NOMO-1 treated with dmso at 0.1 percent for 144 hours (cell line): ENCODE results near the gene GRIA3.
"Not testable (repeated sequence)": the region's sequence is repeated elsewhere in the genome, so short reads cannot be mapped to it uniquely, and the experiment has no call there.

Experiments
- DNase-seq: peaks from one replicate; lab custom pipeline; 2025; ENCODE audit not compliant: unreplicated experiment; lab: John Stamatoyannopoulos, UW

The GRIA3 gene

DNA sequence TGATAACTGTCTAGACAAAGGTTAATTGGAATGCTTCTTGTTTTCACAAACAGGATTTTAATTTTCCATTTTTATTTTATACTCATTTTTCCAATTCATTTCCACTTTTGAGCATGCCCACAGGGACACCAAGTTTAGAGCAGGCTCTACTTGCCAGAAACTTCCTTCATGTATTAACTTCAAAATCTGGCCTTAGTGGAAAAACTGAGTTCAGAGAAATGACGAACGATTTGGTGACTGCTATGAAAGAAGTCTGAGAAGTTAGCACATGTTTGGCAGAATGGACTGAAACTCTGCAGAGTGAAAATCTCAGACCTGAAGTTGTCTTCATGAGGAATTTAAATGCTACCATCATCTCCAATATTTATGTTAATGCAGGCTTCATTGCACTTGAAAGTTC is 334.7 kb downstream of the GRIA3 start:
- no peak for DNase-seq

- DNase-seq, result no peak
Observed at GRCh38 chrX:123525123-123525725, 341.1 kb downstream of the GRIA3 start.

DNA sequence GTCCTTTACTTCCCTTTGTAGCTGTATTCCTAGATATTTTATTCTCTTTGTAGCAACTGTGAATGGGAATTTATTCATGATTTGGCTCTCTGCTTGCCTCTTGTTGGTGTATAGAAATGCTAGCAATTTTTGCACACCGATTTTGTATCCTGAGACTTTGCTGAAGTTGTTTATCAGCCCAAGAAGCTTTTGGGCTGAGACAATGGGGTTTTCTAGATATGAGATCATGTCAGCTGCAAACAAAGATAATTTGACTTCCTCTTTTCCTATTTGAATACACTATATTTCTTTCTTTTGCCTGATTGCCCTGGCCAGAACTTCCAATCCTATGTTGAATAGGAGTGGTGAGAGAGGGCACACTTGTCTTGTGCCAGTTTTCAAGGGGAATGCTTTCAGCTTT is 346.6 kb downstream of the GRIA3 start:
- DNase-seq, result not testable (repeated sequence)
